Activated CD4-positive, alpha-beta T cell treated with anti-CD3 and anti-CD28 coated beads, Interleukin-2, amount 50 U/mL, for 16 hours (primary cell): Measurements from ENCODE around the gene ZBTB49.

Experiments used
- DNase-seq: peaks from one replicate; pipeline ENCODE4 v3.0.0-alpha.2; 2020

ZBTB49 gene

DNA sequence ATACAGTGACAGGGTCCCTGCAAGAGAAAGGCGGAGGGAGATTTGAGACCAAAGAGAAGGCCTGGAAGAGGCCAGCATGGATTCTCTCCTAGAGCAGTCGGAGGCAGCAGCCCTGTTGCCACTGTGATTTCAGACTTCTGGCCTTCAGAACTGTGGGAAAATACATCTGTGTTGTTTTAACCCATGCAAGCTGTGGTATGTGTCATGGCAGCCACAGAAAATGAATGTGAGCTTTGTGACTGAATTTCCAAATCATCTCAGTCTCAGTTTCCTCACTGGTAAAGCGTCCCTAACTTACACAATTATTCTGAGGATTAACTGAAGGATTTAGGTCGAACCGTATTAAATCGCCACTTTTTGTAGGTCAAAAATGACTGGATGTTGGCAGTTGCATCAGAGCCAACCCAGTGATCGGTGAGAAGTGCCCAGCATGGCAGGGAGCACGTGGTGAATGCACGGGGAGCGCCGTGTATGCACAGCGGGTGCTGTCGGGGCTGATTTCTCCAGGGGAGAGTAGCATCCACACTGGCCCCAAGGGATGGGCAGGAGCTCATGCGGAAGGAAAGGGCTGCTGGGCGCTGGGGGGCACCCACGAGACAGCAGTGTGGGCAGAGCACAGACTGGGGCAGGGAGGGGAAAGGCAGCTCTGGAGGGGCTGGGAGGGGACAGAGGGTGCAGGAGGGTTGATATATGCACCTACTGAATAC is 73.1 kb downstream of the ZBTB49 start:
- no peak for DNase-seq

DNA sequence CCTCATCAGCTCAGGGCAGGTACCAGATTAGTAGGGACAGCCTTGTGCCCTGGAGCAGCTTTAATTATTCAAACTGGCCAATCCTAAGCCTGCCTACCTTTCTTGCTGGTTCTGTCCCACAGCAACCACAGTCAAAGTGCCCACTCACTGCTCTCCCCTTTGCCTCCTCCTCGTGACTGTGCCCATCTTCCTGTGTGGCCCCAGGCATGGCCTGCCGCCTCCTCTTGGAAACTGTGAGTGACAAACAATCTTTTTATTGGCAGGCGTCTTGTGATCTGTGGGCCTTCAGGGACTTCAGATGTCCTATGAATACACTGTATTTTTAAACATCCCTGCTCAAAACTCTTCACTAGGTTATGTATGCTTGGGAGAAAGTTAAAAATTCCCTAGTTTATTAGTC is 74.0 kb downstream of the ZBTB49 start:
- no peak for DNase-seq

DNA sequence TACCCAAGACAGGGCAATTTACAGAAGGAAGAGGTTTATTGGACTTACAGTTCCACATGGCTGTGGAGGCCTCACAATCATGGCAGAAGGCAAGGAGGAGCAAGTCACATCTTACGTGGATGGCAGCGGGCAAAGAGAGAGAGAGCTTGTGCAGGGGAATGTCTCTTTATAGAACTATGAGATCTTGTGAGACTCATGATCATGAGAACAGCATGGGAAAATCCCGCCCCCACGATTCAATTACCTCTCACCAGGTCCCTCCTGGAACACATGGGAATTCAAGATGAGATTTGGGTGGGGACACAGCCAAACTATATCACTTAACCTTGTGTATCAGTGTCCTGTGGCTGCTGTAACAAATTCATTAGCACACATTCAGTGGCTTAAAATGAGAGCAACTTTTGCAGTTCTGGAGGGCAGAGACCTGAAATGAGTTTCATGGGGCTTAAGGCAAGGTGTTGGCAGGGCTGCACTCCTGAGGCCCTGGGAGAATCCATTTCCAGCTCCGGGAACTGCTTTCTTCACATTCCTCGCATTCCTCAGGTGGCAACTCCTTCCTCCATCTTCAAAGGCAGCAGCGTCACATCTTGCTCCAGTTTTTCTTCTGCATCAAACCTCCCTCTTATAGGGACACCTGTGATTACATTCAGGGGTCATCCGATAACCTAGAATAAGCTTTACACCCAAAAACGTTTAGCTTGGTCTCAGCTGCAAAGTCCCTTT is 74.6 kb downstream of the ZBTB49 start:
- no peak for DNase-seq

DNA sequence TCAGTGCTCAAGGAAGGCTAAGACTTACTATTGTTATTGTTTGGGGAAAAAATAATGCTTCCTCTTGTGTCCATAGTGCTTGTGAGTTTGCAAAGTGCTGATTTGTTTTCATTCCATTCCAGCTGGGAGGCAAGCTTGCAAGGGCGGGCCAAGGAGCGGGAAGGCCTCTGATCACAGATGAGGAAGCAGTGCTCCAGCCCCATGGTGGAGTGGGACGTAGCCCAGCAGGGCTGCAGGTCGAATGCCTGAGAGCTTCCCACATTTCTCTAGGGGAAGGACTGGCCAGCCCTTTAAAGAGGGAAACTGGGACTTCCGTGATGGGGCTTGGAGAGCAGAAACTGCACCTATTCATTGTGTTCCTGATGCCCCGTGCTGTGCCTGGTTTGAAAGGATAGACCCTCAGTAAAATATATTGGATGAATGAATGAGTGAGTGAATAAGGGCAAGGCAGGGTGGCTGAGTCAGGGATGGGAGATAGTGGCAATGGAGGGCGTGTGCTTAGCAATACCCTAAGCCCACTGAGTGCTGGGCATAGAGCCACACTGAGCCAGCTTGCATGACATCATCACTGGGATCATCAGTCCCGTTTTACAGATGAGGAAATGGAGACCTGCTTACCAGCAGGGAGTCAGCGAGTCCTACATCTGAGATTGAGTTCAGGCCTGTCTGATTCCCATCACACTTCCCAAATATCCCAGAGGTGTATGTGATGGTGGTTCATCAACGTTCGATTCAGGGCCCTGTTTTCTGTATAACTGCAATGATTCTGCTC is 78.9 kb downstream of the ZBTB49 start:
- DNase-seq: no peak
